Measurements from ENCODE around the gene CLMP. TPM values are rescaled to one million over a fixed set of nuclear protein-coding genes. Genes with fewer than 3 reads are reported as not detected.

The CLMP gene
- total and polyA plus RNA-seq, 4 donors, result 0.12 to 1.3 (median 0.35) TPM

- DNase-seq (ENCODE audit: low spot score), result no peak
- no peak for TF ChIP-seq GABPA (IDR thresholded peaks at IDR 0.05 in 1 of 2, conservative IDR thresholded peaks at IDR 0.05 in 1 of 2)
- no peak for TF ChIP-seq MAX (IDR thresholded peaks at IDR 0.05)
- TF ChIP-seq ZBTB33 (IDR thresholded peaks at IDR 0.05), result no peak
- TF ChIP-seq TAF1 (conservative IDR thresholded peaks at IDR 0.05), result no peak
- no peaks in the 10 kb centered on the region for H3K4me1 ChIP-seq (ENCODE audit: control insufficient read depth in 4 of 4, insufficient read depth in 4 of 4, low read length in 3 of 4)
- WGBS, result 73% methylated on average over 8 of the region's 8 CpGs
- H3K36me3 ChIP-seq (ENCODE audit: control insufficient read depth in 4 of 4, insufficient read depth in 3 of 4, low read depth in 1 of 4, low read length in 3 of 4), result no peaks in the 10 kb centered on the region
- H3K27ac ChIP-seq (ENCODE audit: low read depth in 1 of 2, low read length in 2 of 2), result no peak overlapping the region
- H3K9ac ChIP-seq (ENCODE audit: low read depth in 1 of 2, low read length in 2 of 2), result no peak overlapping the region
- H3K4me3 ChIP-seq (ENCODE audit: low read depth in 1 of 3, low read length in 3 of 3), result no peak overlapping the region
- no peaks in the 10 kb centered on the region for H3K9me3 ChIP-seq (ENCODE audit: control insufficient read depth in 4 of 4, low read length in 3 of 4)
- H3K27me3 ChIP-seq (ENCODE audit: control insufficient read depth in 4 of 4, insufficient read depth in 4 of 4, low read length in 3 of 4), result peaks cover 0 to 5% (median 0%) of the 10 kb centered on the region in 4 donors
Measured at GRCh38 chr11:123110397-123110796, 84.7 kb downstream of the CLMP start.

- H3K4me3 ChIP-seq (ENCODE audit: low read depth in 1 of 3, low read length in 3 of 3), result no peak overlapping the region
- DNase-seq (ENCODE audit: low spot score), result no peak
- TF ChIP-seq ZBTB33 (IDR thresholded peaks at IDR 0.05) (no peak), JUND (IDR thresholded peaks at IDR 0.05) (no peak), NR2F2 (IDR thresholded peaks at IDR 0.05) (no peak), RAD21 (IDR thresholded peaks at IDR 0.05) (no peak), CTCF (IDR thresholded peaks at IDR 0.05; ENCODE audit: low read depth, low read length, missing input control) (no peak), SP1 (IDR thresholded peaks at IDR 0.05) (no peak), FOXA1 (IDR thresholded peaks at IDR 0.05) (no peak), RXRA (IDR thresholded peaks at IDR 0.05) (no peak), YY1 (IDR thresholded peaks at IDR 0.05) (no peak), HNF4G (IDR thresholded peaks at IDR 0.05) (no peak), MAX (IDR thresholded peaks at IDR 0.05) (no peak), GABPA (IDR thresholded peaks at IDR 0.05 in 1 of 2, conservative IDR thresholded peaks at IDR 0.05 in 1 of 2) (no peak), ATF3 (IDR thresholded peaks at IDR 0.05) (no peak), EGR1 (IDR thresholded peaks at IDR 0.05; ENCODE audit: low read depth in 2 of 2) (no peak), FOXA2 (IDR thresholded peaks at IDR 0.05) (no peak), TAF1 (conservative IDR thresholded peaks at IDR 0.05) (no peak)
- no peak overlapping the region for H3K9ac ChIP-seq (ENCODE audit: low read depth in 1 of 2, low read length in 2 of 2)
- no peaks in the 10 kb centered on the region for H3K9me3 ChIP-seq (ENCODE audit: control insufficient read depth in 4 of 4, low read length in 3 of 4)
- no peaks in the 10 kb centered on the region for H3K4me1 ChIP-seq (ENCODE audit: control insufficient read depth in 4 of 4, insufficient read depth in 4 of 4, low read length in 3 of 4)
- 65% methylated on average over 4 of the region's 4 CpGs for WGBS
- no peaks in the 10 kb centered on the region for H3K36me3 ChIP-seq (ENCODE audit: control insufficient read depth in 4 of 4, insufficient read depth in 3 of 4, low read depth in 1 of 4, low read length in 3 of 4)
- H3K27me3 ChIP-seq (ENCODE audit: control insufficient read depth in 4 of 4, insufficient read depth in 4 of 4, low read length in 3 of 4), result peaks cover 0 to 2% (median 0%) of the 10 kb centered on the region in 4 donors
- no peak overlapping the region for H3K27ac ChIP-seq (ENCODE audit: low read depth in 1 of 2, low read length in 2 of 2)
Measured at GRCh38 chr11:123107945-123108495, 87.0 kb downstream of the CLMP start.
